Astrocyte (in vitro differentiated cells and primary cell): Measurements from ENCODE around the gene ACOT8.

Experiments used
- CTCF ChIP-seq: IDR thresholded peaks from 2 replicates; pipeline ENCODE4 v1.5.1; 2011; ENCODE audit warnings: low read depth, mild to moderate bottlenecking, inconsistent platforms, low read length, moderate library complexity; ENCODE audit not compliant: insufficient read depth
- EZH2 ChIP-seq: IDR thresholded peaks from 2 replicates; pipeline ENCODE4 v1.6.1; 2012; ENCODE audit warnings: mild to moderate bottlenecking, low read length, inconsistent platforms; ENCODE audit not compliant: insufficient read depth

GRCh38 chr20:45792317-45793118 is 64.7 kb downstream of the ACOT8 start:
- no peak for TF ChIP-seq EZH2
- TF ChIP-seq CTCF = no peak
